ENCODE results near the gene CDCP2. TPM values are rescaled to one million over a fixed set of nuclear protein-coding genes. Genes with fewer than 3 reads are reported as not detected.

Gene CDCP2
- total and polyA plus RNA-seq, 2 experiments from 2014 or later = not detected

GRCh38 chr1:54100500-54100899 is 52.3 kb downstream of the CDCP2 start (continued):
- TF ChIP-seq ZNF462 (CRISPR knock-in tag; IDR thresholded peaks at IDR 0.05) = no peak

GRCh38 chr1:54099061-54099610 is 53.7 kb downstream of the CDCP2 start:
- peaks cover 10% of the 10 kb centered on the region for H3K4me1 Mint-ChIP-seq
- no peak overlapping the region for H2AFZ ChIP-seq
- H3K4me3 ChIP-seq = no peak overlapping the region
- H4K20me1 ChIP-seq (replicated peaks; ENCODE audit: insufficient read depth) = no peaks in the 10 kb centered on the region
- H3K9me3 Mint-ChIP-seq = no peaks in the 10 kb centered on the region
- no peaks in the 10 kb centered on the region for H3K79me2 ChIP-seq (replicated peaks; ENCODE audit: insufficient read depth)
- no peaks in the 10 kb centered on the region for H3K36me3 ChIP-seq (ENCODE audit: insufficient read depth)
- peaks cover 6% of the 10 kb centered on the region; the same call in 1 of the 2 replicates for H3K9me2 ChIP-seq (ENCODE audit: insufficient read depth)
- no peak for ATAC-seq
- no peak overlapping the region for H3K4me3 Mint-ChIP-seq
- H3K27ac ChIP-seq (ENCODE audit: low read depth) = no peak overlapping the region
- H3F3A ChIP-seq (replicated peaks; ENCODE audit: low read depth) = no peaks in the 10 kb centered on the region
- no peaks in the 10 kb centered on the region for H3K36me3 Mint-ChIP-seq (ENCODE audit: low read depth)
- no peak overlapping the region for H3K27ac Mint-ChIP-seq
- H3K27me3 ChIP-seq (ENCODE audit: insufficient read depth) = no peaks in the 10 kb centered on the region
- no peaks in the 10 kb centered on the region for H3K27me3 Mint-ChIP-seq (ENCODE audit: insufficient read depth, low read depth, poor library complexity)
- 0 out of 2 replicates have a peak, but pooled peaks cover 4% of the 10 kb centered on the region for H3K4me1 ChIP-seq (ENCODE audit: insufficient read depth)
- H3K4me2 ChIP-seq = no peak overlapping the region
- DNase-seq (ENCODE audit: low spot score) = no peak
- TF ChIP-seq EZH2phosphoT487 (IDR thresholded peaks at IDR 0.05; ENCODE audit: unreplicated experiment) (no peak), POLR2AphosphoS5 (IDR thresholded peaks at IDR 0.05; ENCODE audit: low read depth) (no peak), REST (IDR thresholded peaks at IDR 0.05; ENCODE audit: unreplicated experiment) (no peak), JUNB (IDR thresholded peaks at IDR 0.05; ENCODE audit: unreplicated experiment) (no peak), ETS1 (IDR thresholded peaks at IDR 0.05) (no peak), STAT1 (IDR thresholded peaks at IDR 0.05; ENCODE audit: unreplicated experiment) (no peak), EZH2 (IDR thresholded peaks at IDR 0.05; ENCODE audit: low read depth, unreplicated experiment) (no peak), ZNF331 (CRISPR knock-in tag; IDR thresholded peaks at IDR 0.05; ENCODE audit: low read depth) (no peak), ZNF114 (CRISPR knock-in tag; IDR thresholded peaks at IDR 0.05) (no peak), NANOG (IDR thresholded peaks at IDR 0.05; ENCODE audit: borderline replicate concordance) (no peak)

Data from GM23338 (cell line).